ENCODE results near the gene KIAA1671.

- no peak for TF ChIP-seq CTCF (conservative IDR thresholded peaks at IDR 0.05; ENCODE audit: low read length)
- TF ChIP-seq EZH2phosphoT487 (IDR thresholded peaks at IDR 0.05; ENCODE audit: borderline replicate concordance), result no peak
Observed at GRCh38 chr22:25120093-25120561, 167.6 kb downstream of the KIAA1671 start.

Data from Loucy (cell line).